ENCODE measurements around the gene UCMA. TPM values are rescaled to one million over a fixed set of nuclear protein-coding genes. Genes with fewer than 3 reads are reported as not detected.

The UCMA gene
- total RNA-seq, 1 donor from 2014 or later, result not detected

GRCh38 chr10:13195016-13195415, 39.2 kb downstream of the UCMA start:
- Mint-ChIP-seq H3K9me3 (no peaks in the 10 kb centered on the region), H3K4me3 (no peak overlapping the region)
- TF ChIP-seq, protein P1, sequence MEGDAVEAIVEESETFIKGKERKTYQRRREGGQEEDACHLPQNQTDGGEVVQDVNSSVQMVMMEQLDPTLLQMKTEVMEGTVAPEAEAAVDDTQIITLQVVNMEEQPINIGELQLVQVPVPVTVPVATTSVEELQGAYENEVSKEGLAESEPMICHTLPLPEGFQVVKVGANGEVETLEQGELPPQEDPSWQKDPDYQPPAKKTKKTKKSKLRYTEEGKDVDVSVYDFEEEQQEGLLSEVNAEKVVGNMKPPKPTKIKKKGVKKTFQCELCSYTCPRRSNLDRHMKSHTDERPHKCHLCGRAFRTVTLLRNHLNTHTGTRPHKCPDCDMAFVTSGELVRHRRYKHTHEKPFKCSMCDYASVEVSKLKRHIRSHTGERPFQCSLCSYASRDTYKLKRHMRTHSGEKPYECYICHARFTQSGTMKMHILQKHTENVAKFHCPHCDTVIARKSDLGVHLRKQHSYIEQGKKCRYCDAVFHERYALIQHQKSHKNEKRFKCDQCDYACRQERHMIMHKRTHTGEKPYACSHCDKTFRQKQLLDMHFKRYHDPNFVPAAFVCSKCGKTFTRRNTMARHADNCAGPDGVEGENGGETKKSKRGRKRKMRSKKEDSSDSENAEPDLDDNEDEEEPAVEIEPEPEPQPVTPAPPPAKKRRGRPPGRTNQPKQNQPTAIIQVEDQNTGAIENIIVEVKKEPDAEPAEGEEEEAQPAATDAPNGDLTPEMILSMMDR (IDR thresholded peaks at IDR 0.05; ENCODE audit: unreplicated experiment), result no peak

GRCh38 chr10:13193637-13194036, 40.5 kb downstream of the UCMA start:
- Mint-ChIP-seq H3K27ac (no peak overlapping the region), H3K4me1 (no peaks in the 10 kb centered on the region), H3K9me3 (no peaks in the 10 kb centered on the region), H3K36me3 (peaks cover 3% of the 10 kb centered on the region), H3K4me3 (no peak overlapping the region), H3K27me3 (ENCODE audit: low read depth) (no peaks in the 10 kb centered on the region)
- TF ChIP-seq, protein P1 (IDR thresholded peaks at IDR 0.05; ENCODE audit: unreplicated experiment), result no peak
- DNase-seq (ENCODE audit: low spot score in 2 of 2, unreplicated experiment in 2 of 2), result no peak

More at GRCh38 chr10:13195016-13195415, 39.2 kb downstream of the UCMA start:
- no peak for DNase-seq (ENCODE audit: low spot score in 2 of 2, unreplicated experiment in 2 of 2)
- no peaks in the 10 kb centered on the region for H3K27me3 Mint-ChIP-seq (ENCODE audit: low read depth)
- H3K27ac Mint-ChIP-seq, result no peak overlapping the region
- H3K36me3 Mint-ChIP-seq, result peaks cover 5% of the 10 kb centered on the region
- no peaks in the 10 kb centered on the region for H3K4me1 Mint-ChIP-seq

- no peaks in the 10 kb centered on the region for H3K27me3 Mint-ChIP-seq (ENCODE audit: low read depth)
- peaks cover 4% of the 10 kb centered on the region for H3K9me3 Mint-ChIP-seq
- DNase-seq (ENCODE audit: low spot score in 2 of 2, unreplicated experiment in 2 of 2), result no peak
- H3K4me3 Mint-ChIP-seq, result no peak overlapping the region
- no peaks in the 10 kb centered on the region for H3K4me1 Mint-ChIP-seq
- no peak overlapping the region for H3K27ac Mint-ChIP-seq
- TF ChIP-seq, protein P1 (IDR thresholded peaks at IDR 0.05; ENCODE audit: unreplicated experiment), result no peak
- H3K36me3 Mint-ChIP-seq, result peaks cover 11% of the 10 kb centered on the region
Measured at GRCh38 chr10:13191362-13191761, 42.8 kb downstream of the UCMA start.

GRCh38 chr10:13190816-13191215, 43.4 kb downstream of the UCMA start:
- TF ChIP-seq, protein P1 (IDR thresholded peaks at IDR 0.05; ENCODE audit: unreplicated experiment), result no peak

GRCh38 chr10:13189961-13190360, 44.2 kb downstream of the UCMA start:
- no peak for DNase-seq (ENCODE audit: low spot score in 2 of 2, unreplicated experiment in 2 of 2)
- TF ChIP-seq, protein P1 (IDR thresholded peaks at IDR 0.05; ENCODE audit: unreplicated experiment), result no peak
- no peaks in the 10 kb centered on the region for H3K4me1 Mint-ChIP-seq
- H3K9me3 Mint-ChIP-seq, result peaks cover 4% of the 10 kb centered on the region
- no peak overlapping the region for H3K27ac Mint-ChIP-seq
- H3K27me3 Mint-ChIP-seq (ENCODE audit: low read depth), result no peaks in the 10 kb centered on the region
- no peak overlapping the region for H3K4me3 Mint-ChIP-seq
- H3K36me3 Mint-ChIP-seq, result peaks cover 16% of the 10 kb centered on the region

More at GRCh38 chr10:13190816-13191215, 43.4 kb downstream of the UCMA start:
- no peaks in the 10 kb centered on the region for H3K4me1 Mint-ChIP-seq
- no peak for DNase-seq (ENCODE audit: low spot score in 2 of 2, unreplicated experiment in 2 of 2)
- H3K36me3 Mint-ChIP-seq, result peaks cover 14% of the 10 kb centered on the region
- no peaks in the 10 kb centered on the region for H3K27me3 Mint-ChIP-seq (ENCODE audit: low read depth)
- peaks cover 4% of the 10 kb centered on the region for H3K9me3 Mint-ChIP-seq
- no peak overlapping the region for H3K27ac Mint-ChIP-seq
- H3K4me3 Mint-ChIP-seq, result no peak overlapping the region

DNA sequence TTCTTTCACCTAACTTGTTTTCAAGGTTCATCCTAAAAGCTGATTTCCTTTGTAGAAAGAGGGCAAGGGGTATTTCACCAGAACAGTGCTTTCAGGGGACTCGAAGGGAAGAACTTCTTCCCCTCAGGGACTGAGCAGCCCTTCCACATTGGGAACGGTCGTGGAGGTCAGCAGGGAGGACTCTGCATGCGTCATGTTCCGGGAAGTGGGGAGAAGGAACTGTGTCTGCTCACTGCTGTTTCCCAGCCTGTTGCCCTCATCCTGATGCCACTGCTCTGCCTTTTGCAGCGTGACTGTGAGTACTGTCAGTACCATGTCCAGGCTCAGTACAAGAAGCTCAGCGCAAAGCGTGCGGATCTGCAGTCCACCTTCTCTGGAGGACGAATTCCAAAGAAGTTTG, 45.6 kb downstream of the UCMA start:
- no peak for DNase-seq (ENCODE audit: low spot score in 2 of 2, unreplicated experiment in 2 of 2)
- TF ChIP-seq, protein P1 (IDR thresholded peaks at IDR 0.05; ENCODE audit: unreplicated experiment), result no peak
- no peaks in the 10 kb centered on the region for H3K27me3 Mint-ChIP-seq (ENCODE audit: low read depth)
- no peaks in the 10 kb centered on the region for H3K4me1 Mint-ChIP-seq
- H3K4me3 Mint-ChIP-seq, result no peak overlapping the region
- peaks cover 4% of the 10 kb centered on the region for H3K9me3 Mint-ChIP-seq
- no peak overlapping the region for H3K27ac Mint-ChIP-seq
- H3K36me3 Mint-ChIP-seq, result peaks cover 16% of the 10 kb centered on the region
